ENCODE results near the gene PARM1. TPM values are rescaled to one million over a fixed set of nuclear protein-coding genes. Genes with fewer than 3 reads are reported as not detected.

PARM1 gene
- polyA plus RNA-seq (2013, experiment 1 of 4) = 5.0 TPM
- polyA plus RNA-seq (2013, experiment 2 of 4) = 3.6 TPM
- polyA plus RNA-seq (2013, experiment 3 of 4) = 5.6 TPM
- 5.3 TPM for polyA plus RNA-seq (2013, experiment 4 of 4)

- Histone ChIP-seq H3K4me3 (ENCODE audit: insufficient read depth, low read depth, low read length) (peak within 1 kb of the TSS; percentile 42), H3K36me3 (ENCODE audit: control insufficient read depth, insufficient read depth, low read length) (no peaks in the 10 kb centered on the region), H3K9me3 (ENCODE audit: control insufficient read depth, low read length) (no peaks in the 10 kb centered on the region), H3K4me1 (ENCODE audit: control insufficient read depth, insufficient read depth, low read length) (peaks cover 10% of the 10 kb centered on the region), H3K27ac (ENCODE audit: insufficient read depth, low read depth, low read length, poor library complexity, severe bottlenecking) (no peak within 1 kb of the TSS), H3K27me3 (ENCODE audit: control insufficient read depth, insufficient read depth, low read length, poor library complexity, severe bottlenecking) (peaks cover 30% of the 10 kb centered on the region)
- 1% methylated on average over 64 of the region's 64 CpGs for WGBS, 2 experiments
Measured at GRCh38 chr4:74932832-74933561, at the start of gene PARM1. TSS of gene PARM1 (plus strand) at chr4:74933116. CDS start at chr4:74933328, 212 bp downstream.

DNA sequence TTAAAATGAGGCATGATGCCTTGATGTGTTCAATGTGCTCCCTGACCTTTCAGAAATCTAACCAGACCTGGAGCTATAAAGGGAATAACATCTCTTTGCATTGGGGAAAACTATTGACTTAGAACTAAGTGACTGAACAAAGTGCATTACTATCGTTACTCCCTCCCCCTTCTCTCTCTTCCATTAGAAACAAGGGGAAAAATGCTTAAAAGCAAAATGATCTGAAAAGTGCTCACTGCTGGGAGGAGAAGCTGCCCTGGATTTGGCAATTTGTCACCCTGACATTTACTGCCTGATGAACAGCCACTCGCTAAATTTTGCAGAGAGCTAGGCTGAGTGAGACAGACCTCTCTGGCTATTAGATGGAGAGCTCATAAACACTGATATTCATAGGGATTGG is 48.6 kb upstream of the PARM1 start:
- Histone ChIP-seq H3K9me3 (ENCODE audit: control insufficient read depth, low read length) (no peaks in the 10 kb centered on the region), H3K27me3 (ENCODE audit: control insufficient read depth, insufficient read depth, low read length, poor library complexity, severe bottlenecking) (no peaks in the 10 kb centered on the region), H3K27ac (ENCODE audit: insufficient read depth, low read depth, low read length, poor library complexity, severe bottlenecking) (no peak overlapping the region), H3K4me3 (ENCODE audit: insufficient read depth, low read depth, low read length) (no peak overlapping the region), H3K4me1 (ENCODE audit: control insufficient read depth, insufficient read depth, low read length) (no peaks in the 10 kb centered on the region), H3K36me3 (ENCODE audit: control insufficient read depth, insufficient read depth, low read length) (no peaks in the 10 kb centered on the region)
- 82 to 87% methylated on average over 2 of the region's 2 CpGs for WGBS, 2 experiments

- no peaks in the 10 kb centered on the region for H3K36me3 ChIP-seq (ENCODE audit: control insufficient read depth, insufficient read depth, low read length)
- no peaks in the 10 kb centered on the region for H3K9me3 ChIP-seq (ENCODE audit: control insufficient read depth, low read length)
- no peaks in the 10 kb centered on the region for H3K27me3 ChIP-seq (ENCODE audit: control insufficient read depth, insufficient read depth, low read length, poor library complexity, severe bottlenecking)
- no peak overlapping the region for H3K27ac ChIP-seq (ENCODE audit: insufficient read depth, low read depth, low read length, poor library complexity, severe bottlenecking)
- H3K4me3 ChIP-seq (ENCODE audit: insufficient read depth, low read depth, low read length) = no peak overlapping the region
- 96% methylated on average over 4 of the region's 4 CpGs for WGBS, 2 experiments
- H3K4me1 ChIP-seq (ENCODE audit: control insufficient read depth, insufficient read depth, low read length) = no peaks in the 10 kb centered on the region
Measured at GRCh38 chr4:74886484-74886883, 46.4 kb upstream of the PARM1 start.

DNA sequence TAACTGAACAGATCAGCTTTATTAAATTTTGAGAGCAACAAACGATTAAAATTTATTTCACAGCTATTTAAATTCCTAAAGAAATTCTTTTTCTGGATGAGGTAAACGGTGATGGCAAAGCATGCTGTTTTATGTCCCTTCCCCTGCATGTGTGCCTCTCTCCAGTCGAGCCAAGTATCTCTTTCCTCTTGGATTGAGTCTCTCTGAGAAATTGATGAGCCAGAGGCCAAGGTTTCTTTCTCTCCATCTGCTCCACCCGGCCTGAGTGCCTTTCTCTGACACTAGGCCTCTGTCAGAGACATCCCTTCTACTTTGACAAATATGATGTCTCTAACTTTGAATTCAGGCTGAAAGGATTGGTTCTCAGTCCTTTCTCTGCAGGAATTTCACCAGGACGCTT is 42.6 kb upstream of the PARM1 start:
- WGBS, 2 experiments = 83 to 88% methylated on average over 3 to 5 of the region's 5 CpGs
- H3K9me3 ChIP-seq (ENCODE audit: control insufficient read depth, low read length) = no peaks in the 10 kb centered on the region
- H3K36me3 ChIP-seq (ENCODE audit: control insufficient read depth, insufficient read depth, low read length) = no peaks in the 10 kb centered on the region
- H3K4me1 ChIP-seq (ENCODE audit: control insufficient read depth, insufficient read depth, low read length) = no peaks in the 10 kb centered on the region
- no peaks in the 10 kb centered on the region for H3K27me3 ChIP-seq (ENCODE audit: control insufficient read depth, insufficient read depth, low read length, poor library complexity, severe bottlenecking)
- H3K27ac ChIP-seq (ENCODE audit: insufficient read depth, low read depth, low read length, poor library complexity, severe bottlenecking) = no peak overlapping the region
- H3K4me3 ChIP-seq (ENCODE audit: insufficient read depth, low read depth, low read length) = no peak overlapping the region

- Histone ChIP-seq H3K27me3 (ENCODE audit: control insufficient read depth, insufficient read depth, low read length, poor library complexity, severe bottlenecking) (no peaks in the 10 kb centered on the region), H3K36me3 (ENCODE audit: control insufficient read depth, insufficient read depth, low read length) (no peaks in the 10 kb centered on the region), H3K9me3 (ENCODE audit: control insufficient read depth, low read length) (no peaks in the 10 kb centered on the region), H3K4me1 (ENCODE audit: control insufficient read depth, insufficient read depth, low read length) (no peaks in the 10 kb centered on the region), H3K4me3 (ENCODE audit: insufficient read depth, low read depth, low read length) (no peak overlapping the region), H3K27ac (ENCODE audit: insufficient read depth, low read depth, low read length, poor library complexity, severe bottlenecking) (no peak overlapping the region)
- WGBS, 2 experiments = 92 to 100% methylated on average over 1 of the region's 1 CpG
Measured at GRCh38 chr4:74891037-74891436, 41.9 kb upstream of the PARM1 start.

DNA sequence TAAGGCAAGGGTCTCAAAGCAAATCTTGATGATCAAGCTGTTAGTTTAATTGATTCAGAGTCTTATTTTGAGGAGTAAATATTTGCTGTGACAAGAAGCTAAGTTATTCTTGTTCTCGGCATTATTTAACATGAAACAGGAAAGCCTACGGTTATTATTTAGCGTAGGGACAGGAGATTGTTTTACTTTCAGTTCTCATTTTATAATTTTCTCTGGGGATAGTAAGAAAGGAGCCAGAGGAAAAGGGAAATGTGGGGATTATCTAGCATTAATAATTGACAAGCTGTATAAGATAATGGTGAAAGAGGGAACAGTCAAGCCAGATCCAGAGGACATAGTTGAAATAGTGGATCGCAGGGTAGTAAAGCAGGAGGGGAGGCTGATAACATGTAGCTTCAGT is 39.7 kb upstream of the PARM1 start:
- Histone ChIP-seq H3K9me3 (ENCODE audit: control insufficient read depth, low read length) (no peaks in the 10 kb centered on the region), H3K4me3 (ENCODE audit: insufficient read depth, low read depth, low read length) (no peak overlapping the region), H3K27me3 (ENCODE audit: control insufficient read depth, insufficient read depth, low read length, poor library complexity, severe bottlenecking) (no peaks in the 10 kb centered on the region), H3K27ac (ENCODE audit: insufficient read depth, low read depth, low read length, poor library complexity, severe bottlenecking) (no peak overlapping the region), H3K36me3 (ENCODE audit: control insufficient read depth, insufficient read depth, low read length) (no peaks in the 10 kb centered on the region), H3K4me1 (ENCODE audit: control insufficient read depth, insufficient read depth, low read length) (no peaks in the 10 kb centered on the region)
- 93 to 96% methylated on average over 4 of the region's 4 CpGs for WGBS, 2 experiments

GRCh38 chr4:74896595-74896994 is 36.3 kb upstream of the PARM1 start:
- H3K4me3 ChIP-seq (ENCODE audit: insufficient read depth, low read depth, low read length) = no peak overlapping the region
- H3K27ac ChIP-seq (ENCODE audit: insufficient read depth, low read depth, low read length, poor library complexity, severe bottlenecking) = no peak overlapping the region
- H3K9me3 ChIP-seq (ENCODE audit: control insufficient read depth, low read length) = no peaks in the 10 kb centered on the region
- H3K27me3 ChIP-seq (ENCODE audit: control insufficient read depth, insufficient read depth, low read length, poor library complexity, severe bottlenecking) = no peaks in the 10 kb centered on the region
- H3K36me3 ChIP-seq (ENCODE audit: control insufficient read depth, insufficient read depth, low read length) = no peaks in the 10 kb centered on the region
- 85 to 90% methylated on average over 3 of the region's 3 CpGs for WGBS, 2 experiments
- H3K4me1 ChIP-seq (ENCODE audit: control insufficient read depth, insufficient read depth, low read length) = no peaks in the 10 kb centered on the region

DNA sequence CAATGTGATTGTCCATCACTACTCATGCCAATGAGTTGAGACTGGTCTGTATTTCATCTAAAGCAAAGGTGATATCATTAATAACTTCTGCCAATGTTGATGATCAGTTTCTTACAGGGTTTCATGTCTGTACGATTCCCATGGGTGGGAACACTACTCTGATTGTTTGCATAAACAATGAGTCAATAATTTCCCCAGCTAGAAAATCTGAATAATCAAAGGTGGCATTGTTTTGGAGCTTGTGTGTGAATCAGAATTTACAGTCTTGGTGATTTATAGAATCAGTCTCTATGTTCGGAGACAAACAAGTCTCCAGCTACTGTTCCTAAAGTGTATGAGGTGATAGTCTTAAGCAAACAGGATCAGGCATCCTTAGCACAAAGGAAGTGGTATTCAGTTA is 35.5 kb upstream of the PARM1 start:
- H3K27ac ChIP-seq (ENCODE audit: insufficient read depth, low read depth, low read length, poor library complexity, severe bottlenecking) = no peak overlapping the region
- no peak overlapping the region for H3K4me3 ChIP-seq (ENCODE audit: insufficient read depth, low read depth, low read length)
- no peaks in the 10 kb centered on the region for H3K9me3 ChIP-seq (ENCODE audit: control insufficient read depth, low read length)
- 89 to 90% methylated on average over 2 of the region's 2 CpGs for WGBS, 2 experiments
- no peaks in the 10 kb centered on the region for H3K4me1 ChIP-seq (ENCODE audit: control insufficient read depth, insufficient read depth, low read length)
- no peaks in the 10 kb centered on the region for H3K27me3 ChIP-seq (ENCODE audit: control insufficient read depth, insufficient read depth, low read length, poor library complexity, severe bottlenecking)
- H3K36me3 ChIP-seq (ENCODE audit: control insufficient read depth, insufficient read depth, low read length) = no peaks in the 10 kb centered on the region

GRCh38 chr4:74900862-74901261 is 32.1 kb upstream of the PARM1 start:
- Histone ChIP-seq H3K9me3 (ENCODE audit: control insufficient read depth, low read length) (no peaks in the 10 kb centered on the region), H3K4me1 (ENCODE audit: control insufficient read depth, insufficient read depth, low read length) (no peaks in the 10 kb centered on the region), H3K27me3 (ENCODE audit: control insufficient read depth, insufficient read depth, low read length, poor library complexity, severe bottlenecking) (no peaks in the 10 kb centered on the region), H3K27ac (ENCODE audit: insufficient read depth, low read depth, low read length, poor library complexity, severe bottlenecking) (no peak overlapping the region), H3K36me3 (ENCODE audit: control insufficient read depth, insufficient read depth, low read length) (no peaks in the 10 kb centered on the region), H3K4me3 (ENCODE audit: insufficient read depth, low read depth, low read length) (no peak overlapping the region)
- 90 to 96% methylated on average over 1 to 2 of the region's 2 CpGs for WGBS, 2 experiments

DNA sequence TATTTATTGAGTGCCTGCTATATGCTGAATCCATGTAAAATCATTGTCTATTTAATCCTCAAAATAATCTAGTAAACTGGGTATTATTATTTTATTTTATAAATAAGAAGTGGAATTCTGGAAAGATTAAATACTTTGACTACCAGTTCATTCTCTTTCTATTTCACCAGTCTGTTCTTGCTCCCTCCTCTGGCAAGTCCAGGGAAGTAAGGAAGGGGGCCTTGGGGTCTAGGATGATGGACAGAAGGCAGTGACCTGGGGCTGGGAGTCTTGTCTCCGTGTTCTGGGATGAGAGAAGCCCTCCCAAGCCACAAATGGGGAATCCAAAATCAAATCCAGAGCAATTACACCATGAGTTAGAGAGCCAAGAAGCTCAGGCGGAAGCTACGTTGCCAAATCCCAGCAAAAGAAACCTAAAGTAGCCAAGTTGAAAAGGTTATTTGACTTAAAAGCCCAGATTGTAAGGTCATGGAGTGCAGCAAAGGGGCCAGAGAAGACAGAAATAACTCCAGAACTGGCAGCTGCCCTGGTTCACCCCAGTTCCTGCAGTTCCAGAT is 28.3 kb upstream of the PARM1 start:
- WGBS, 2 experiments = 85 to 90% methylated on average over 3 of the region's 3 CpGs
- no peaks in the 10 kb centered on the region for H3K36me3 ChIP-seq (ENCODE audit: control insufficient read depth, insufficient read depth, low read length)
- H3K27ac ChIP-seq (ENCODE audit: insufficient read depth, low read depth, low read length, poor library complexity, severe bottlenecking) = no peak overlapping the region
- H3K9me3 ChIP-seq (ENCODE audit: control insufficient read depth, low read length) = no peaks in the 10 kb centered on the region
- no peaks in the 10 kb centered on the region for H3K4me1 ChIP-seq (ENCODE audit: control insufficient read depth, insufficient read depth, low read length)
- no peaks in the 10 kb centered on the region for H3K27me3 ChIP-seq (ENCODE audit: control insufficient read depth, insufficient read depth, low read length, poor library complexity, severe bottlenecking)
- no peak overlapping the region for H3K4me3 ChIP-seq (ENCODE audit: insufficient read depth, low read depth, low read length)
